ENCODE data around the gene MAX. TPM values are rescaled to one million over a fixed set of nuclear protein-coding genes. Genes with fewer than 3 reads are reported as not detected.

MAX gene
- total and polyA plus RNA-seq, 2 experiments from 2014 or later = 25.0 to 27.7 TPM

DNA sequence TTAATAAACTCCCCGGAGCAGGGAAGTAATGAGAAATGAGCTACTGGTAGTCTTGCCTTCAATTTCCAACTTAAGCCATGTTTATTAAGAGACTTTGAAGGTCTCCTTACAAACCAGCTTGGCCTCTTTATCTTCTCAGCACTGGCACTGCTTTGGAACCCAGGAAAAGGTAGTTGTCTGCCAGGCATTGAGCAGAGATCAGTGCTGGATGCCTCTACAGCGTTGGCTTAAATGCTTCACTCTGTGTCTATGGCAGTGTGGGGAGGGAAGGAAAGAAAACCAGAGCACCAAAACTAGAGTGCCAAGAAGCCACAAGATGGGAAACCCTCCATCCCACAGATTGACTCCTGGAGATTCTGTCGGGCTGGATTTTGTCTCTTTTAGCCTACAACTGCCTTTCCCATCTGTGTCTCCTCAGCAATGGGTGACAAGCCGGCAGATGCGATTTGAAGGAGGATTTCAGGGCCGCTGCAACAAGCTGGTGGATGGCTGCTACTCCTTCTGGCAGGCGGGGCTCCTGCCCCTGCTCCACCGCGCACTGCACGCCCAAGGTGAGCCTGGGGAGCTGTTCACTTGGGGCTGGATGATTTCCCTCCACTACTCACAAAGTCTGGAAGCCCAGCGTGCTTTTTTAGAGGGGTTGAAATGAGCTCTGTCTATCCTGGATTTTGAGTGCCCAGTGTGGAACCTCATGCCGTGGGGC is 58.3 kb downstream of the MAX start:
- peaks cover 17% of the 10 kb centered on the region; the same call in 2 of the 3 replicates for H3K36me3 Mint-ChIP-seq (ENCODE audit: low read depth)
- H3F3A ChIP-seq (replicated peaks; ENCODE audit: low read depth) = no peaks in the 10 kb centered on the region
- H3K4me1 Mint-ChIP-seq = peaks cover 6% of the 10 kb centered on the region; the same call in 2 of the 3 replicates
- H3K27ac Mint-ChIP-seq = no peak overlapping the region
- H3K4me3 ChIP-seq = no peak overlapping the region
- H3K79me2 ChIP-seq (replicated peaks; ENCODE audit: insufficient read depth) = no peaks in the 10 kb centered on the region
- no peak for DNase-seq (ENCODE audit: low spot score)
- H3K4me3 Mint-ChIP-seq = no peak overlapping the region
- no peaks in the 10 kb centered on the region for H3K9me2 ChIP-seq (ENCODE audit: insufficient read depth)
- H3K27me3 ChIP-seq (ENCODE audit: insufficient read depth) = no peaks in the 10 kb centered on the region
- 0 out of 2 replicates have a peak, but pooled peaks cover 6% of the 10 kb centered on the region for H4K20me1 ChIP-seq (replicated peaks; ENCODE audit: insufficient read depth)
- no peak for TF ChIP-seq ZNF331 (CRISPR knock-in tag; IDR thresholded peaks at IDR 0.05; ENCODE audit: low read depth)
- TF ChIP-seq, protein P1, sequence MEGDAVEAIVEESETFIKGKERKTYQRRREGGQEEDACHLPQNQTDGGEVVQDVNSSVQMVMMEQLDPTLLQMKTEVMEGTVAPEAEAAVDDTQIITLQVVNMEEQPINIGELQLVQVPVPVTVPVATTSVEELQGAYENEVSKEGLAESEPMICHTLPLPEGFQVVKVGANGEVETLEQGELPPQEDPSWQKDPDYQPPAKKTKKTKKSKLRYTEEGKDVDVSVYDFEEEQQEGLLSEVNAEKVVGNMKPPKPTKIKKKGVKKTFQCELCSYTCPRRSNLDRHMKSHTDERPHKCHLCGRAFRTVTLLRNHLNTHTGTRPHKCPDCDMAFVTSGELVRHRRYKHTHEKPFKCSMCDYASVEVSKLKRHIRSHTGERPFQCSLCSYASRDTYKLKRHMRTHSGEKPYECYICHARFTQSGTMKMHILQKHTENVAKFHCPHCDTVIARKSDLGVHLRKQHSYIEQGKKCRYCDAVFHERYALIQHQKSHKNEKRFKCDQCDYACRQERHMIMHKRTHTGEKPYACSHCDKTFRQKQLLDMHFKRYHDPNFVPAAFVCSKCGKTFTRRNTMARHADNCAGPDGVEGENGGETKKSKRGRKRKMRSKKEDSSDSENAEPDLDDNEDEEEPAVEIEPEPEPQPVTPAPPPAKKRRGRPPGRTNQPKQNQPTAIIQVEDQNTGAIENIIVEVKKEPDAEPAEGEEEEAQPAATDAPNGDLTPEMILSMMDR (conservative IDR thresholded peaks at IDR 0.05; ENCODE audit: low read depth in 2 of 2) = no peak
- TF ChIP-seq, protein P2, sequence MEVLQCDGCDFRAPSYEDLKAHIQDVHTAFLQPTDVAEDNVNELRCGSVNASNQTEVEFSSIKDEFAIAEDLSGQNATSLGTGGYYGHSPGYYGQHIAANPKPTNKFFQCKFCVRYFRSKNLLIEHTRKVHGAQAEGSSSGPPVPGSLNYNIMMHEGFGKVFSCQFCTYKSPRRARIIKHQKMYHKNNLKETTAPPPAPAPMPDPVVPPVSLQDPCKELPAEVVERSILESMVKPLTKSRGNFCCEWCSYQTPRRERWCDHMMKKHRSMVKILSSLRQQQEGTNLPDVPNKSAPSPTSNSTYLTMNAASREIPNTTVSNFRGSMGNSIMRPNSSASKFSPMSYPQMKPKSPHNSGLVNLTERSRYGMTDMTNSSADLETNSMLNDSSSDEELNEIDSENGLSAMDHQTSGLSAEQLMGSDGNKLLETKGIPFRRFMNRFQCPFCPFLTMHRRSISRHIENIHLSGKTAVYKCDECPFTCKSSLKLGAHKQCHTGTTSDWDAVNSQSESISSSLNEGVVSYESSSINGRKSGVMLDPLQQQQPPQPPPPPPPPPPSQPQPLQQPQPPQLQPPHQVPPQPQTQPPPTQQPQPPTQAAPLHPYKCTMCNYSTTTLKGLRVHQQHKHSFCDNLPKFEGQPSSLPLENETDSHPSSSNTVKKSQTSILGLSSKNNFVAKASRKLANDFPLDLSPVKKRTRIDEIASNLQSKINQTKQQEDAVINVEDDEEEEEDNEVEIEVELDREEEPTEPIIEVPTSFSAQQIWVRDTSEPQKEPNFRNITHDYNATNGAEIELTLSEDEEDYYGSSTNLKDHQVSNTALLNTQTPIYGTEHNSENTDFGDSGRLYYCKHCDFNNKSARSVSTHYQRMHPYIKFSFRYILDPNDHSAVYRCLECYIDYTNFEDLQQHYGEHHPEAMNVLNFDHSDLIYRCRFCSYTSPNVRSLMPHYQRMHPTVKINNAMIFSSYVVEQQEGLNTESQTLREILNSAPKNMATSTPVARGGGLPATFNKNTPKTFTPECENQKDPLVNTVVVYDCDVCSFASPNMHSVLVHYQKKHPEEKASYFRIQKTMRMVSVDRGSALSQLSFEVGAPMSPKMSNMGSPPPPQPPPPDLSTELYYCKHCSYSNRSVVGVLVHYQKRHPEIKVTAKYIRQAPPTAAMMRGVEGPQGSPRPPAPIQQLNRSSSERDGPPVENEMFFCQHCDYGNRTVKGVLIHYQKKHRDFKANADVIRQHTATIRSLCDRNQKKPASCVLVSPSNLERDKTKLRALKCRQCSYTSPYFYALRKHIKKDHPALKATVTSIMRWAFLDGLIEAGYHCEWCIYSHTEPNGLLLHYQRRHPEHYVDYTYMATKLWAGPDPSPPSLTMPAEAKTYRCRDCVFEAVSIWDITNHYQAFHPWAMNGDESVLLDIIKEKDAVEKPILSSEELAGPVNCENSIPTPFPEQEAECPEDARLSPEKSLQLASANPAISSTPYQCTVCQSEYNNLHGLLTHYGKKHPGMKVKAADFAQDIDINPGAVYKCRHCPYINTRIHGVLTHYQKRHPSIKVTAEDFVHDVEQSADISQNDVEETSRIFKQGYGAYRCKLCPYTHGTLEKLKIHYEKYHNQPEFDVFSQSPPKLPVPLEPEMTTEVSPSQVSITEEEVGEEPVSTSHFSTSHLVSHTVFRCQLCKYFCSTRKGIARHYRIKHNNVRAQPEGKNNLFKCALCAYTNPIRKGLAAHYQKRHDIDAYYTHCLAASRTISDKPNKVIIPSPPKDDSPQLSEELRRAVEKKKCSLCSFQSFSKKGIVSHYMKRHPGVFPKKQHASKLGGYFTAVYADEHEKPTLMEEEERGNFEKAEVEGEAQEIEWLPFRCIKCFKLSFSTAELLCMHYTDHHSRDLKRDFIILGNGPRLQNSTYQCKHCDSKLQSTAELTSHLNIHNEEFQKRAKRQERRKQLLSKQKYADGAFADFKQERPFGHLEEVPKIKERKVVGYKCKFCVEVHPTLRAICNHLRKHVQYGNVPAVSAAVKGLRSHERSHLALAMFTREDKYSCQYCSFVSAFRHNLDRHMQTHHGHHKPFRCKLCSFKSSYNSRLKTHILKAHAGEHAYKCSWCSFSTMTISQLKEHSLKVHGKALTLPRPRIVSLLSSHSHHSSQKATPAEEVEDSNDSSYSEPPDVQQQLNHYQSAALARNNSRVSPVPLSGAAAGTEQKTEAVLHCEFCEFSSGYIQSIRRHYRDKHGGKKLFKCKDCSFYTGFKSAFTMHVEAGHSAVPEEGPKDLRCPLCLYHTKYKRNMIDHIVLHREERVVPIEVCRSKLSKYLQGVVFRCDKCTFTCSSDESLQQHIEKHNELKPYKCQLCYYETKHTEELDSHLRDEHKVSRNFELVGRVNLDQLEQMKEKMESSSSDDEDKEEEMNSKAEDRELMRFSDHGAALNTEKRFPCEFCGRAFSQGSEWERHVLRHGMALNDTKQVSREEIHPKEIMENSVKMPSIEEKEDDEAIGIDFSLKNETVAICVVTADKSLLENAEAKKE (CRISPR knock-in tag; IDR thresholded peaks at IDR 0.05) = no peak
- TF ChIP-seq, protein P3, sequence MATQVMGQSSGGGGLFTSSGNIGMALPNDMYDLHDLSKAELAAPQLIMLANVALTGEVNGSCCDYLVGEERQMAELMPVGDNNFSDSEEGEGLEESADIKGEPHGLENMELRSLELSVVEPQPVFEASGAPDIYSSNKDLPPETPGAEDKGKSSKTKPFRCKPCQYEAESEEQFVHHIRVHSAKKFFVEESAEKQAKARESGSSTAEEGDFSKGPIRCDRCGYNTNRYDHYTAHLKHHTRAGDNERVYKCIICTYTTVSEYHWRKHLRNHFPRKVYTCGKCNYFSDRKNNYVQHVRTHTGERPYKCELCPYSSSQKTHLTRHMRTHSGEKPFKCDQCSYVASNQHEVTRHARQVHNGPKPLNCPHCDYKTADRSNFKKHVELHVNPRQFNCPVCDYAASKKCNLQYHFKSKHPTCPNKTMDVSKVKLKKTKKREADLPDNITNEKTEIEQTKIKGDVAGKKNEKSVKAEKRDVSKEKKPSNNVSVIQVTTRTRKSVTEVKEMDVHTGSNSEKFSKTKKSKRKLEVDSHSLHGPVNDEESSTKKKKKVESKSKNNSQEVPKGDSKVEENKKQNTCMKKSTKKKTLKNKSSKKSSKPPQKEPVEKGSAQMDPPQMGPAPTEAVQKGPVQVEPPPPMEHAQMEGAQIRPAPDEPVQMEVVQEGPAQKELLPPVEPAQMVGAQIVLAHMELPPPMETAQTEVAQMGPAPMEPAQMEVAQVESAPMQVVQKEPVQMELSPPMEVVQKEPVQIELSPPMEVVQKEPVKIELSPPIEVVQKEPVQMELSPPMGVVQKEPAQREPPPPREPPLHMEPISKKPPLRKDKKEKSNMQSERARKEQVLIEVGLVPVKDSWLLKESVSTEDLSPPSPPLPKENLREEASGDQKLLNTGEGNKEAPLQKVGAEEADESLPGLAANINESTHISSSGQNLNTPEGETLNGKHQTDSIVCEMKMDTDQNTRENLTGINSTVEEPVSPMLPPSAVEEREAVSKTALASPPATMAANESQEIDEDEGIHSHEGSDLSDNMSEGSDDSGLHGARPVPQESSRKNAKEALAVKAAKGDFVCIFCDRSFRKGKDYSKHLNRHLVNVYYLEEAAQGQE (IDR thresholded peaks at IDR 0.05; ENCODE audit: unreplicated experiment) = no peak
- no peak for TF ChIP-seq POLR2AphosphoS5 (IDR thresholded peaks at IDR 0.05; ENCODE audit: low read depth)
- no peak for TF ChIP-seq ZNF114 (CRISPR knock-in tag; IDR thresholded peaks at IDR 0.05)
- no peak for TF ChIP-seq NANOG (IDR thresholded peaks at IDR 0.05; ENCODE audit: borderline replicate concordance)
- no peak for TF ChIP-seq STAT1 (IDR thresholded peaks at IDR 0.05; ENCODE audit: unreplicated experiment)
- TF ChIP-seq, protein P4, sequence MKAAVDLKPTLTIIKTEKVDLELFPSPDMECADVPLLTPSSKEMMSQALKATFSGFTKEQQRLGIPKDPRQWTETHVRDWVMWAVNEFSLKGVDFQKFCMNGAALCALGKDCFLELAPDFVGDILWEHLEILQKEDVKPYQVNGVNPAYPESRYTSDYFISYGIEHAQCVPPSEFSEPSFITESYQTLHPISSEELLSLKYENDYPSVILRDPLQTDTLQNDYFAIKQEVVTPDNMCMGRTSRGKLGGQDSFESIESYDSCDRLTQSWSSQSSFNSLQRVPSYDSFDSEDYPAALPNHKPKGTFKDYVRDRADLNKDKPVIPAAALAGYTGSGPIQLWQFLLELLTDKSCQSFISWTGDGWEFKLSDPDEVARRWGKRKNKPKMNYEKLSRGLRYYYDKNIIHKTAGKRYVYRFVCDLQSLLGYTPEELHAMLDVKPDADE (IDR thresholded peaks at IDR 0.05) = no peak
- no peak overlapping the region for H3K27ac ChIP-seq (ENCODE audit: low read depth)
- no peaks in the 10 kb centered on the region for H3K36me3 ChIP-seq (ENCODE audit: insufficient read depth)
- no peaks in the 10 kb centered on the region for H3K9me3 Mint-ChIP-seq
- H3K27me3 Mint-ChIP-seq (ENCODE audit: insufficient read depth, low read depth, poor library complexity) = peaks cover 1% of the 10 kb centered on the region
- peaks cover 8% of the 10 kb centered on the region; the same call in 1 of the 2 replicates for H3K4me1 ChIP-seq (ENCODE audit: insufficient read depth)
- no peak overlapping the region for H3K4me2 ChIP-seq
- no peak overlapping the region for H2AFZ ChIP-seq
- no peak for ATAC-seq

Measured in GM23338 (cell line).